ENCODE data around the gene GPR137. TPM values are rescaled to one million over a fixed set of nuclear protein-coding genes. Genes with fewer than 3 reads are reported as not detected.
A peak's percentile ranks its signal among the peaks of the same experiment; 100 is the strongest.

GPR137 gene
- total and polyA plus RNA-seq, 12 donors = 16.4 to 43.0 (median 24.3) TPM

DNA sequence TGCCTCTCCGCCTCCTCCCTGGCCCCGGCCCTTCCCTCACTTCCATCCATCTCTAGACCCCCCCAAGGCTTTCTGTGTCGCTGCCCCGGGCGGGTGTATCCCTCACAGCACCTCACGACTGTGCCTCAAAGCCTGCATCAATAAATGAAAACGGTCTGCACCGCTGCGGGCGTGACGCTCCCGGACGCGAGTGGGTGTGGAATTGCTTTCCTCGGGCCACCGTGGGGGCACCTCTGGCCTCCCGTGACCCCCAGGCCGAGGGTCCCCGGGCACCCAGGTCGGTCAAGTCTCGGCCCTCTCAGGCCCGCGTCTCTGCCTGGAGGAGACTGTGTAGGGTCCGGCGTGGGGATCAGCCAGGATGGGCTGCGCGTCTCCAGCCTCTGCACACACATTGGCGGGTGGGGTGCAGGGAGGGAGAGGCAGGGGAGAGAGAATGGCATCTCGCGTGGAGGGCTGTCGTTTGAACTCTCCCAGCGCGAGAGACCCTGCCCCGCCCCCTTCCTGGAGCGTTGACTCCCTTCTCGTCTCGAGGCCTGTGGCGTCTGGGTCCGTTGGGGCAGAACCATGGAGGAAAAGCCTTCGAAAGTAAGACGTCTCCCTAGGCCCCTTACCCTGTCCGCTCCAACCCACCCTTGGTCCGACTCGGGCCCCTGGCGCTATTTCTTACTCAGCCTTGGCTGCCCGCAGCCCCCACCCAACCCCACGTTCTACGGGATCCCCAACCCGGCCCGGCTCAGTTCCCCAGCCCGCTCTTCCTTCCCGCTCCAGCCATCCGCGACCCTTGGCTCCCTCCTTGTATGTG lies 14.4 kb downstream of the GPR137 start, which contains the start of gene CATSPERZ:
Gene CATSPERZ (plus strand): TSS at position 512 of the 802 bp plus-strand sequence. CDS start 53 bp downstream, at position 565.
- Histone ChIP-seq H3K27me3 (peaks cover 6 to 70% (median 65%) of the 10 kb centered on the region in 7 donors), H3K27ac (peak within 1 kb of the TSS in 4 of 10 donors; percentile 4 to 58 (median 31)), H3K4me3 (peak within 1 kb of the TSS; percentile 14 to 51 (median 48)), H3K36me3 (no peaks in the 10 kb centered on the region), H3K4me1 (peaks cover 14 to 41% (median 37%) of the 10 kb centered on the region in 9 donors), H3K9me3 (no peaks in the 10 kb centered on the region)
- TF ChIP-seq, protein P1, sequence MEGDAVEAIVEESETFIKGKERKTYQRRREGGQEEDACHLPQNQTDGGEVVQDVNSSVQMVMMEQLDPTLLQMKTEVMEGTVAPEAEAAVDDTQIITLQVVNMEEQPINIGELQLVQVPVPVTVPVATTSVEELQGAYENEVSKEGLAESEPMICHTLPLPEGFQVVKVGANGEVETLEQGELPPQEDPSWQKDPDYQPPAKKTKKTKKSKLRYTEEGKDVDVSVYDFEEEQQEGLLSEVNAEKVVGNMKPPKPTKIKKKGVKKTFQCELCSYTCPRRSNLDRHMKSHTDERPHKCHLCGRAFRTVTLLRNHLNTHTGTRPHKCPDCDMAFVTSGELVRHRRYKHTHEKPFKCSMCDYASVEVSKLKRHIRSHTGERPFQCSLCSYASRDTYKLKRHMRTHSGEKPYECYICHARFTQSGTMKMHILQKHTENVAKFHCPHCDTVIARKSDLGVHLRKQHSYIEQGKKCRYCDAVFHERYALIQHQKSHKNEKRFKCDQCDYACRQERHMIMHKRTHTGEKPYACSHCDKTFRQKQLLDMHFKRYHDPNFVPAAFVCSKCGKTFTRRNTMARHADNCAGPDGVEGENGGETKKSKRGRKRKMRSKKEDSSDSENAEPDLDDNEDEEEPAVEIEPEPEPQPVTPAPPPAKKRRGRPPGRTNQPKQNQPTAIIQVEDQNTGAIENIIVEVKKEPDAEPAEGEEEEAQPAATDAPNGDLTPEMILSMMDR (IDR thresholded peaks at IDR 0.05) = no peak
- DNase-seq (no peak), ATAC-seq (no peak)
- 10 to 12% methylated on average over 54 of the region's 54 CpGs for WGBS, 2 donors
- intact Hi-C loops (cut with DNase I) = loop anchor here in 8 of 10 donors (2.0 to 5.0 kb wide), 6 partner anchors 27 to 98 kb away; partner anchors contain the start of genes FERMT3 (in 3 of the 8), PLCB3 (in 1 of the 8) and PPP1R14B (in 1 of the 8)

DNA sequence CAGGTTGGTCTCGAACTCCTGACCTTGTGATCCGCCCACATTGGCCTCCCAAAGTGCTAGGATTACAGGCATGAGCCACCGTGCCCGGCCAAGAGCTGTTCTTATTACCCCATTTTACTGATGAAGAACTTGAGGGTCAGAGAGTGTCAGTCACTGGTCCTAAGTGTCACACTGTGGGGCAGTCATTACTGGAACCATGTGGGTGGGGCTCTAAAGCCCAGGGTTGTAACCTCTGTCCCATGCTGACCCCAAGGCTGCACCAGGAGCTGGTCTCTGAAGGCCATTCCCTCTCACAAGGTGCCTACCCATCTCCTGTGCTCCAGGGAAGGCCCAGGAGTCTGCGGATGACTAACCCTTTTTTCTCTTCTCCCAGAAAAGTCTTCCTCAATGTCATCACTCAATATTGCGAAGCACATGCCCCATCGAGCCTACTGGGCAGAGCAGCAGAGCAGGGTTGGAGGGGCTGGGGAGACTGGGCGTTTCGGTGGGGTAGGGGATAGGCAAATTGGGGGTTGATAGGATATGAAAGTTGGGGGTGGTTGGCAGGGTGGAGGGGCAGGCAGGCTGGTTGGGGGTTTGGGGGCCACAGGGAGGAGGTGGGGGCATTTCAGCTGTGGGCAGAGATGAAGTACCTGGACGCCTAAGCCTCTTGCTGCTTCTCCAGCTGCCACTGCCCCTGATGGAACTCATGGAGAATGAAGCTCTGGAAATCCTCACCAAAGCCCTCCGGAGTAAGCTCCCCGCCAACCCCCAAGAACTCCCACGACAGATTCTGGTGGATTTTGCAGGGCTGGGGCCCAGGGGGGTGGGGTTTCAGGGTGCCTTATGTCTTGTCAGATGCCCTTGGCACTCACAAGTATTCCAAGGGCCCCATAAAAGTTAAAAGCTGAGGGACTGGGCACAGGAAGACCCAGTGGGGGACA lies 17.7 kb downstream of the GPR137 start:
- no peak for ATAC-seq
- H3K4me3 ChIP-seq = peak overlapping the region in 2 of 10 donors; percentile 78 to 89
- peaks cover 0 to 14% (median 0%) of the 10 kb centered on the region in 9 donors for H3K36me3 ChIP-seq
- no peak for DNase-seq
- no peaks in the 10 kb centered on the region for H3K9me3 ChIP-seq
- intact Hi-C loops (cut with DNase I) = loop anchor here in 6 of 10 donors (2.0 to 5.0 kb wide), 7 partner anchors 19 to 101 kb away; partner anchors contain the start of genes BAD (in 2 of the 6), GPR137 (in 2 of the 6), PPP1R14B (in 2 of the 6) and FERMT3 (in 1 of the 6)
- peak overlapping the region in 9 of 10 donors; percentile 90 to 98 (median 96) for H3K27ac ChIP-seq
- 86 to 87% methylated on average over 13 of the region's 13 CpGs for WGBS, 2 donors
- peaks cover 0 to 37% (median 32%) of the 10 kb centered on the region in 7 donors for H3K27me3 ChIP-seq
- peaks cover 23 to 59% (median 51%) of the 10 kb centered on the region in 9 donors for H3K4me1 ChIP-seq
- TF ChIP-seq, protein P1 (IDR thresholded peaks at IDR 0.05) = no peak

DNA sequence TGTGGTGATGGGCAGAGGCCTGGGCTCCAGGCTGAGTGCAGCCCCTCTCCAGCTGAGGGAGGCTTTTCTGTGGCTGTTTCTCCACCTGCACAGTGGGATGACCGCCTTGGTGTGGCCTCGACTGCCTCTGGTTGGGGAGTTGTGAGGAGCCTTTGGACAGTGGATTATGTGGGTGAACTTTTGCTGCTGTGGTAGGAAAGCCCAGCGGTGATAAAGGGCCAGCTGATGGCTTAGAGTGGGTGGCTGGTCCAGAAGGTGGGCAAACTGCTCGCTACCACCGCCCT lies 18.3 kb downstream of the GPR137 start:
- DNase-seq (no peak), ATAC-seq (no peak)
- TF ChIP-seq, protein P1 (IDR thresholded peaks at IDR 0.05) = no peak
- Histone ChIP-seq H3K4me1 (peaks cover 23 to 57% (median 49%) of the 10 kb centered on the region in 9 donors), H3K9me3 (no peaks in the 10 kb centered on the region), H3K4me3 (peak overlapping the region in 8 of 10 donors; percentile 54 to 93 (median 77)), H3K27ac (peak overlapping the region in 9 of 10 donors; percentile 90 to 98 (median 96)), H3K36me3 (peaks cover 0 to 16% (median 0%) of the 10 kb centered on the region in 9 donors), H3K27me3 (peaks cover 0 to 31% (median 26%) of the 10 kb centered on the region in 7 donors)
- WGBS, 2 donors = 59 to 63% methylated on average over 5 of the region's 5 CpGs
- intact Hi-C loops (cut with DNase I) = loop anchor here in 6 of 10 donors (2.0 to 5.0 kb wide), 7 partner anchors 19 to 102 kb away; partner anchors contain the start of genes BAD (in 2 of the 6), GPR137 (in 2 of the 6), PPP1R14B (in 2 of the 6) and FERMT3 (in 1 of the 6)

Data from heart right ventricle (tissue), 16 donors.